Measurements from ENCODE around the gene PHC2.

DNA sequence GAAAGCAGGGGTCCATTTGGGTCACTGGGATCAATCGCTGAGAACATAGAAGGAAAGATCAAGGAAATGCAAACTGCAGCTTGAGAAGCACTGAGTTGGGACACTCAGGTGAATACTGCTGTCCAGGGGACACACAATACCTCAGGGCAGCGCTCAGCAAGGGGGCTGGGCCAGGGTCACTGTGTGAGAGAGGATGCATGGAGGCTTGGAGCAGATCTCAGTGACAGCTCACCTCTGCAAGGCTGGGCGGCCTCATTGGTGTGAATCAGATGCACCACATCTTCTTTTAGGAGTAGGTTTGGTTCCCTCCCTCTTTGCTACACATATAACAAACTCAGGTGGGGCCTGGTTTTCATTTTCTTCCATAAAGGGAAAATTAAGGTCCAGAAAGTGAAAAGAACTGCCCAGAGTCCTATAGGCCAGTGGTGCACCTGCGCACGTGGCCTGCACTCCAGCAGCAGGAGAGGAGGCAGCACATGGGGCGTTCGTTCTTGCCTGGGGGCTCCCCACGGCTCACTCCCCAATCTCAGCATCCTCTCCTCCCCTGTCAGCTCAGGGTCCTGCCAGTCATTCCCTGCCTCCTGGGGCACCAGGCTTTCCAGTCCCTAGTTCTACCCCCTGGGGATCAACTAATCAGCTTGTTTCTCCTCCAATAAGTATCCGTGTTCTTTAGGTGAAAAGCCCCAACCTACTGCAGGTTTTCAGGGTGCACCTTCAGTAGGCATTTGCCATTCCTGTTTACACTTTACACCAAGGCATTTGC is 111.5 kb downstream of the PHC2 start:
- TF ChIP-seq, protein P1, sequence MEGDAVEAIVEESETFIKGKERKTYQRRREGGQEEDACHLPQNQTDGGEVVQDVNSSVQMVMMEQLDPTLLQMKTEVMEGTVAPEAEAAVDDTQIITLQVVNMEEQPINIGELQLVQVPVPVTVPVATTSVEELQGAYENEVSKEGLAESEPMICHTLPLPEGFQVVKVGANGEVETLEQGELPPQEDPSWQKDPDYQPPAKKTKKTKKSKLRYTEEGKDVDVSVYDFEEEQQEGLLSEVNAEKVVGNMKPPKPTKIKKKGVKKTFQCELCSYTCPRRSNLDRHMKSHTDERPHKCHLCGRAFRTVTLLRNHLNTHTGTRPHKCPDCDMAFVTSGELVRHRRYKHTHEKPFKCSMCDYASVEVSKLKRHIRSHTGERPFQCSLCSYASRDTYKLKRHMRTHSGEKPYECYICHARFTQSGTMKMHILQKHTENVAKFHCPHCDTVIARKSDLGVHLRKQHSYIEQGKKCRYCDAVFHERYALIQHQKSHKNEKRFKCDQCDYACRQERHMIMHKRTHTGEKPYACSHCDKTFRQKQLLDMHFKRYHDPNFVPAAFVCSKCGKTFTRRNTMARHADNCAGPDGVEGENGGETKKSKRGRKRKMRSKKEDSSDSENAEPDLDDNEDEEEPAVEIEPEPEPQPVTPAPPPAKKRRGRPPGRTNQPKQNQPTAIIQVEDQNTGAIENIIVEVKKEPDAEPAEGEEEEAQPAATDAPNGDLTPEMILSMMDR (IDR thresholded peaks at IDR 0.05; ENCODE audit: insufficient read depth, low read length, poor library complexity, severe bottlenecking) = no peak
- TF ChIP-seq EZH2phosphoT487 (conservative IDR thresholded peaks at IDR 0.05; ENCODE audit: low read length) = no peak
